Neural progenitor cell (in vitro differentiated cells): ENCODE measurements around the gene CDH13. TPM values are rescaled to one million over a fixed set of nuclear protein-coding genes. Genes with fewer than 3 reads are reported as not detected.

ENCODE experiments used
- DNase-seq: peaks from one replicate; pipeline ENCODE4 v3.0.0-alpha.2; 2016; ENCODE audit warnings: low spot score
- H2AFZ ChIP-seq: fragments of 200-600 bp; sonication (generic); replicated peaks from 2 replicates; pipeline ENCODE4 v1.6.1; 2016; ENCODE audit warnings: antibody characterized with exemption
- H3F3A ChIP-seq: fragments of 200-600 bp; sonication (generic); 2 replicates; pipeline ENCODE4 v1.6.1; 2016; ENCODE audit warnings: antibody characterized with exemption, low read depth
- H3K27ac ChIP-seq: fragments of 200-600 bp; sonication (generic); 2 replicates; pipeline ENCODE4 v1.5.1; 2016; ENCODE audit warnings: mild to moderate bottlenecking
- H3K27me3 ChIP-seq: fragments of 200-600 bp; sonication (generic); 2 replicates; pipeline ENCODE4 v1.6.1; 2016; ENCODE audit warnings: mild to moderate bottlenecking, moderate library complexity
- H3K36me3 ChIP-seq: fragments of 200-600 bp; sonication (generic); 2 replicates; pipeline ENCODE4 v1.5.1; 2016
- H3K4me1 ChIP-seq: fragments of 200-600 bp; sonication (generic); 2 replicates; pipeline ENCODE4 v1.6.1; 2016; ENCODE audit warnings: mixed run types
- H3K4me2 ChIP-seq: fragments of 200-600 bp; sonication (generic); 2 replicates; pipeline ENCODE4 v1.6.1; 2016
- H3K4me3 ChIP-seq: fragments of 200-600 bp; sonication (generic); 2 replicates; pipeline ENCODE4 v1.5.1; 2016
- H3K79me2 ChIP-seq: fragments of 200-600 bp; sonication (generic); 2 replicates; pipeline ENCODE4 v1.6.1; 2016; ENCODE audit warnings: low read depth
- H3K9ac ChIP-seq: fragments of 200-600 bp; sonication (generic); 2 replicates; pipeline ENCODE4 v1.6.1; 2016
- H3K9me3 ChIP-seq: fragments of 200-600 bp; sonication (generic); 2 replicates; pipeline ENCODE4 v1.5.1; 2016; ENCODE audit warnings: low read depth
- H4K20me1 ChIP-seq: fragments of 200-600 bp; sonication (generic); 2 replicates; pipeline ENCODE4 v1.6.1; 2016; ENCODE audit warnings: low read depth
- H3K27ac Mint-ChIP-seq: 3 replicates; pipeline ENCODE4 v1.8.0; 2021; ENCODE audit warnings: mixed read lengths
- H3K27me3 Mint-ChIP-seq: 2 replicates; pipeline ENCODE4 v1.8.0; 2022; ENCODE audit warnings: low read depth, mild to moderate bottlenecking, inconsistent platforms, moderate library complexity, mixed read lengths; ENCODE audit not compliant: insufficient read depth
- H3K36me3 Mint-ChIP-seq: 3 replicates; pipeline ENCODE4 v1.8.0; 2021; ENCODE audit warnings: mixed read lengths
- H3K4me1 Mint-ChIP-seq: 3 replicates; pipeline ENCODE4 v1.8.0; 2021; ENCODE audit warnings: mixed read lengths
- H3K4me3 Mint-ChIP-seq: 3 replicates; pipeline ENCODE4 v1.8.0; 2021; ENCODE audit warnings: mild to moderate bottlenecking, moderate library complexity, mixed read lengths
- H3K9me3 Mint-ChIP-seq: 3 replicates; pipeline ENCODE4 v1.8.0; 2020; ENCODE audit warnings: mixed read lengths
- EZH2 ChIP-seq: fragments of 200-600 bp; sonication (generic); IDR thresholded peaks from 2 replicates; pipeline ENCODE4 v1.6.1; 2017; ENCODE audit warnings: antibody characterized with exemption, mild to moderate bottlenecking, moderate library complexity
- EZH2phosphoT487 ChIP-seq: fragments of 200-600 bp; sonication (generic); IDR thresholded peaks from 2 replicates; pipeline ENCODE4 v1.6.1; 2017; ENCODE audit warnings: antibody characterized with exemption
- total RNA-seq: library from RNA; depleted of rRNA; stranded (reverse); fragments of >200 nt; gene quantifications from 2 replicates; pipeline ENCODE4 v1.2.3, GENCODE V29; 2015; ENCODE audit warnings: low replicate concordance
- TF ChIP-seq, protein P1 (sequence below): fragments of 200-600 bp; sonication (generic); IDR thresholded peaks from 2 replicates; pipeline ENCODE4 v1.5.1; 2017; ENCODE audit warnings: antibody characterized with exemption, mild to moderate bottlenecking

CDH13 gene
- total RNA-seq, 1 donor from 2014 or later, result 3.0 TPM

DNA sequence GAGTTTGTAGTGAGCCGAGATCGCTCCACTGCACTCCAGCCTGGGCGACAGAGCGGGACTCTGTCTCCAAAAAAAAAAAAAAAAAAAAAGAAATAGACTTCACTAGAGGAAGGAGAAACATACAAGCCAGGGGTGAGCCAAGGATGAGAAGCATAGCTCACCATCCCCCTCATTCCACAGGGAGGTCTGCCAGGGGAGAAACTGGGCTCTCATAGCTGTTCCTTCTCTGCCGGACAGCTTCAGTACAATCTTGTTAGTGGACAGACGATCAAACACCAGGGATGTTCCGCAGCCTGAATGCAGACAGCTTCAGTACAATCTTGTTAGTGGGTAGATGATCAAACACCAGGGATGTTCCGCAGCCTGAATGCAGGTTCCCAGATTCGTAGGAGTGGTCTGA, 509.6 kb downstream of the CDH13 start:
- no peaks in the 10 kb centered on the region for H3K79me2 ChIP-seq
- no peaks in the 10 kb centered on the region for H3K9me3 ChIP-seq
- Mint-ChIP-seq H3K4me3 (no peak overlapping the region), H3K27me3 (peaks cover 3% of the 10 kb centered on the region), H3K27ac (no peak overlapping the region), H3K4me1 (peaks cover 23% of the 10 kb centered on the region), H3K9me3 (no peaks in the 10 kb centered on the region), H3K36me3 (no peaks in the 10 kb centered on the region)
- no peaks in the 10 kb centered on the region for H3F3A ChIP-seq
- no peak overlapping the region for H3K4me2 ChIP-seq
- TF ChIP-seq, protein P1, sequence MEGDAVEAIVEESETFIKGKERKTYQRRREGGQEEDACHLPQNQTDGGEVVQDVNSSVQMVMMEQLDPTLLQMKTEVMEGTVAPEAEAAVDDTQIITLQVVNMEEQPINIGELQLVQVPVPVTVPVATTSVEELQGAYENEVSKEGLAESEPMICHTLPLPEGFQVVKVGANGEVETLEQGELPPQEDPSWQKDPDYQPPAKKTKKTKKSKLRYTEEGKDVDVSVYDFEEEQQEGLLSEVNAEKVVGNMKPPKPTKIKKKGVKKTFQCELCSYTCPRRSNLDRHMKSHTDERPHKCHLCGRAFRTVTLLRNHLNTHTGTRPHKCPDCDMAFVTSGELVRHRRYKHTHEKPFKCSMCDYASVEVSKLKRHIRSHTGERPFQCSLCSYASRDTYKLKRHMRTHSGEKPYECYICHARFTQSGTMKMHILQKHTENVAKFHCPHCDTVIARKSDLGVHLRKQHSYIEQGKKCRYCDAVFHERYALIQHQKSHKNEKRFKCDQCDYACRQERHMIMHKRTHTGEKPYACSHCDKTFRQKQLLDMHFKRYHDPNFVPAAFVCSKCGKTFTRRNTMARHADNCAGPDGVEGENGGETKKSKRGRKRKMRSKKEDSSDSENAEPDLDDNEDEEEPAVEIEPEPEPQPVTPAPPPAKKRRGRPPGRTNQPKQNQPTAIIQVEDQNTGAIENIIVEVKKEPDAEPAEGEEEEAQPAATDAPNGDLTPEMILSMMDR, result no peak
- no peak for TF ChIP-seq EZH2phosphoT487
- TF ChIP-seq EZH2, result no peak
- H3K27ac ChIP-seq, result no peak overlapping the region
- no peak overlapping the region for H3K4me3 ChIP-seq
- no peaks in the 10 kb centered on the region for H3K27me3 ChIP-seq
- H4K20me1 ChIP-seq, result no peaks in the 10 kb centered on the region
- H3K9ac ChIP-seq, result no peak overlapping the region
- no peaks in the 10 kb centered on the region for H3K36me3 ChIP-seq
- H3K4me1 ChIP-seq, result peaks cover 4% of the 10 kb centered on the region
- no peak overlapping the region for H2AFZ ChIP-seq
- no peak for DNase-seq

DNA sequence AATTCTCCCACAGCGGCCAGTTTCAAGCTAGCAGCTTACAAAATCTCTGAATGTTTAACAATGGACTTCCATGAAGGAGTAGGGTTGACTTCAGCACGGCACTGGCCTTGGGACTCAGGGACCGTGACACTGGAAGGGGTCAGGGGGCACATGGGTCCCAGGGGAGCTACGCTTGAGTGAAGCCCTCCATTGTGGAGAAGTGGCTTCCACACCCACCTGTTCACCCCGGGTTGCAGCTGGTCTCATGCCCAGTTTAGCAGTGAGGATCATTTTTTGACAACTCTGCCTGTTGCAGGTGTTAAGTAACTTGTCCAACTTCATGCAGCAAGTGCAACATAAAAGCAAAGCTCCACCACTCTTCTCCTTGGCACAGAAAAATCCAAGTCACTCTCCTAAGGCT, 510.2 kb downstream of the CDH13 start:
- Histone ChIP-seq H4K20me1 (no peaks in the 10 kb centered on the region), H3K36me3 (no peaks in the 10 kb centered on the region), H3K27ac (no peak overlapping the region), H3K4me3 (no peak overlapping the region), H3K4me2 (peak overlapping the region; percentile 21), H3F3A (no peaks in the 10 kb centered on the region), H2AFZ (no peak overlapping the region), H3K4me1 (peaks cover 4% of the 10 kb centered on the region), H3K9me3 (no peaks in the 10 kb centered on the region), H3K27me3 (no peaks in the 10 kb centered on the region), H3K9ac (no peak overlapping the region), H3K79me2 (no peaks in the 10 kb centered on the region)
- Mint-ChIP-seq H3K27me3 (peaks cover 3% of the 10 kb centered on the region), H3K36me3 (no peaks in the 10 kb centered on the region), H3K9me3 (no peaks in the 10 kb centered on the region), H3K4me3 (no peak overlapping the region), H3K4me1 (peaks cover 23% of the 10 kb centered on the region), H3K27ac (no peak overlapping the region)
- no peak for DNase-seq
- TF ChIP-seq EZH2, result no peak
- no peak for TF ChIP-seq EZH2phosphoT487
- TF ChIP-seq, protein P1, result no peak

DNA sequence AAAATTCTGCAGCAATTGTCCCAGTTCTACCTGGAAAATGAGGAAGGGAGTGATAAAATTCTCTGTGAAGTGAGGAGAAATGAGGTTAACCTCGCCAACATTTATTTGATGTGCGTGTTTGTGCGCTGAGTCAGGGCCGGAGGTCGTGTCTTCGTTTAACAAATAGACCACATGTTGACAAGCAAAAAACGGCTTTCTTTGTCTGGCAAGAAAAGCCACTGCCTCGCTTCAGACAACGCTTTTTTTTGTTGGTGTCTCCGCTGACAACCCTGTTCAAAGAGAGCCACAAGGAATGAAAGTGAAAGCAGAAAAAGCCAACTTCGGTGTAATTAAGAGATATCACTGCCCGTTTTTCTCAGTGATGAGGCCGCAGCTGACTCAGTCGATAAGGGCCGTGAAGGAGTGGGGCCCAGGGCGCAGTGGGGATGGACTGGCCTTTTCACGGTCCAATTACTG, 510.6 kb downstream of the CDH13 start:
- TF ChIP-seq, protein P1, result no peak
- no peak for TF ChIP-seq EZH2phosphoT487
- no peak for TF ChIP-seq EZH2
- no peaks in the 10 kb centered on the region for H3K36me3 Mint-ChIP-seq
- H3K4me1 Mint-ChIP-seq, result peaks cover 23% of the 10 kb centered on the region
- Histone ChIP-seq H2AFZ (no peak overlapping the region), H4K20me1 (no peaks in the 10 kb centered on the region), H3K4me3 (no peak overlapping the region), H3K9me3 (no peaks in the 10 kb centered on the region), H3K79me2 (no peaks in the 10 kb centered on the region), H3K4me2 (peak overlapping the region; percentile 21), H3K4me1 (peaks cover 4% of the 10 kb centered on the region), H3K36me3 (no peaks in the 10 kb centered on the region), H3F3A (no peaks in the 10 kb centered on the region), H3K27ac (no peak overlapping the region), H3K27me3 (no peaks in the 10 kb centered on the region), H3K9ac (no peak overlapping the region)
- peak; percentile 63 for DNase-seq
- H3K9me3 Mint-ChIP-seq, result no peaks in the 10 kb centered on the region
- H3K27me3 Mint-ChIP-seq, result peaks cover 3% of the 10 kb centered on the region
- peak overlapping the region; percentile 14 for H3K4me3 Mint-ChIP-seq
- no peak overlapping the region for H3K27ac Mint-ChIP-seq
